Peyer's patch (tissue), 4 donors: Measurements from ENCODE around the gene STAT4.

Experiments used
- POLR2A ChIP-seq, 2 donors: fragments of 450-650 bp; IDR thresholded peaks; one replicate each; pipeline ENCODE4 v1.5.1; 2017; ENCODE audit warnings: antibody characterized with exemption in 2 of 2, mild to moderate bottlenecking in 2 of 2, moderate library complexity in 2 of 2
- TF ChIP-seq, protein P1 (sequence below), 6 experiments: fragments of 450-650 bp in 4 of 6; fragments of 200-600 bp in 2 of 6; sonication (generic) in 1 of 6; IDR thresholded peaks; one replicate each; pipeline ENCODE4 v1.5.1; 2017 to 2019; ENCODE audit warnings: antibody characterized with exemption in 6 of 6, mild to moderate bottlenecking in 3 of 6, moderate library complexity in 1 of 6

DNA sequence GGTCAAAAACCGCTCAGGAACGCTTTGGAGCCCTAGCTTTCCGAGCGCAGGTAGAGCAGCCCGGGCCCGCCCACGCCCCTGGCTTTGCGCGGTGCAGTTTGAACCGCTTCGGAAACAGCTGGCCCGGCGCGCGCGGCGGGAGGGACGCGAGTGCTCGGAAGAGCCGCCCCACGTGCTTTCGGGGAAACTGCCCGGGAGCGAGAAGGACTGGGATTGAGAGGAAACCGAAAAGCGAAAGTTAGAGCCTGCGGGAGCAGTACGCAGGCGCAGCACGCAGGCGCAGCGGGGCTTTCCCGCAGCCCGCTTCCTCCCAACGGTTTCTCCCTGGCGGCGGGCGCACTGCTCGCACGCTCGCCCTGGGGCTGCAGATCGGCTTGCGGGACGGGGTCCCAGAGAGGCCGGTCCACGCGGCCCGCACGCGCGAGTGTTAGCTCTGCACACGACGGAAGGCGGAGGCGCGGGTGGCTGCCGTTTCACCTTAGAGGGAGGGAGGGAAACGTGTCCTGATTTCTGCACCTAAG lies 130.5 kb downstream of the STAT4 start:
- TF ChIP-seq, protein P1, sequence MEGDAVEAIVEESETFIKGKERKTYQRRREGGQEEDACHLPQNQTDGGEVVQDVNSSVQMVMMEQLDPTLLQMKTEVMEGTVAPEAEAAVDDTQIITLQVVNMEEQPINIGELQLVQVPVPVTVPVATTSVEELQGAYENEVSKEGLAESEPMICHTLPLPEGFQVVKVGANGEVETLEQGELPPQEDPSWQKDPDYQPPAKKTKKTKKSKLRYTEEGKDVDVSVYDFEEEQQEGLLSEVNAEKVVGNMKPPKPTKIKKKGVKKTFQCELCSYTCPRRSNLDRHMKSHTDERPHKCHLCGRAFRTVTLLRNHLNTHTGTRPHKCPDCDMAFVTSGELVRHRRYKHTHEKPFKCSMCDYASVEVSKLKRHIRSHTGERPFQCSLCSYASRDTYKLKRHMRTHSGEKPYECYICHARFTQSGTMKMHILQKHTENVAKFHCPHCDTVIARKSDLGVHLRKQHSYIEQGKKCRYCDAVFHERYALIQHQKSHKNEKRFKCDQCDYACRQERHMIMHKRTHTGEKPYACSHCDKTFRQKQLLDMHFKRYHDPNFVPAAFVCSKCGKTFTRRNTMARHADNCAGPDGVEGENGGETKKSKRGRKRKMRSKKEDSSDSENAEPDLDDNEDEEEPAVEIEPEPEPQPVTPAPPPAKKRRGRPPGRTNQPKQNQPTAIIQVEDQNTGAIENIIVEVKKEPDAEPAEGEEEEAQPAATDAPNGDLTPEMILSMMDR (IDR thresholded peaks at IDR 0.05) = peak in 3 of 6 experiments; percentile 37 to 44 (median 37)
- TF ChIP-seq POLR2A (IDR thresholded peaks at IDR 0.05) = peak; percentile 87 to 92
